Kidney epithelial cell (primary cell): ENCODE measurements around the gene MAGEA9. TPM values are rescaled to one million over a fixed set of nuclear protein-coding genes. Genes with fewer than 3 reads are reported as not detected.

Experiments
- DNase-seq: peaks from one replicate; pipeline ENCODE4 v3.0.0-alpha.2; 2010; ENCODE audit warnings: low read depth
- H3K27me3 ChIP-seq: 2 replicates; pipeline ENCODE4 v1.6.0; 2011; ENCODE audit warnings: low read length; ENCODE audit not compliant: control insufficient read depth, insufficient read depth
- H3K36me3 ChIP-seq: 2 replicates; pipeline ENCODE4 v1.5.1; 2011; ENCODE audit warnings: low read length; ENCODE audit not compliant: control insufficient read depth, insufficient read depth
- H3K4me3 ChIP-seq: 2 replicates; pipeline ENCODE4 v1.5.1; 2011; ENCODE audit warnings: low read depth, mild to moderate bottlenecking, control low read depth, low read length
- total RNA-seq: library from RNA; depleted of rRNA; stranded (reverse); fragments of >200 nt; gene quantifications from 2 replicates; pipeline ENCODE4 v1.2.3, GENCODE V29; 2015
- TF ChIP-seq, protein P1 (sequence below): IDR thresholded peaks from 2 replicates; pipeline ENCODE4 v1.5.1; 2011; ENCODE audit warnings: mild to moderate bottlenecking, moderate library complexity, low read length, control low read depth, inconsistent platforms; ENCODE audit not compliant: insufficient read depth, poor library complexity, severe bottlenecking

Gene MAGEA9
- total RNA-seq, 1 donor from 2014 or later = not detected

- Histone ChIP-seq H3K36me3 (no peaks in the 10 kb centered on the region), H3K4me3 (no peak overlapping the region), H3K27me3 (no peaks in the 10 kb centered on the region)
- no peak for DNase-seq
- TF ChIP-seq, protein P1, sequence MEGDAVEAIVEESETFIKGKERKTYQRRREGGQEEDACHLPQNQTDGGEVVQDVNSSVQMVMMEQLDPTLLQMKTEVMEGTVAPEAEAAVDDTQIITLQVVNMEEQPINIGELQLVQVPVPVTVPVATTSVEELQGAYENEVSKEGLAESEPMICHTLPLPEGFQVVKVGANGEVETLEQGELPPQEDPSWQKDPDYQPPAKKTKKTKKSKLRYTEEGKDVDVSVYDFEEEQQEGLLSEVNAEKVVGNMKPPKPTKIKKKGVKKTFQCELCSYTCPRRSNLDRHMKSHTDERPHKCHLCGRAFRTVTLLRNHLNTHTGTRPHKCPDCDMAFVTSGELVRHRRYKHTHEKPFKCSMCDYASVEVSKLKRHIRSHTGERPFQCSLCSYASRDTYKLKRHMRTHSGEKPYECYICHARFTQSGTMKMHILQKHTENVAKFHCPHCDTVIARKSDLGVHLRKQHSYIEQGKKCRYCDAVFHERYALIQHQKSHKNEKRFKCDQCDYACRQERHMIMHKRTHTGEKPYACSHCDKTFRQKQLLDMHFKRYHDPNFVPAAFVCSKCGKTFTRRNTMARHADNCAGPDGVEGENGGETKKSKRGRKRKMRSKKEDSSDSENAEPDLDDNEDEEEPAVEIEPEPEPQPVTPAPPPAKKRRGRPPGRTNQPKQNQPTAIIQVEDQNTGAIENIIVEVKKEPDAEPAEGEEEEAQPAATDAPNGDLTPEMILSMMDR = no peak
Observed at GRCh38 chrX:149837167-149837566, 55.4 kb downstream of the MAGEA9 start.

Other genes with a start within 250 kb of the MAGEA9 start
- 7.9 and 11.2 TPM in 2 replicates for gene EOLA1, start 240.9 kb upstream of the MAGEA9 start, total RNA-seq
- not detected in 2 replicates for gene HSFX3, start 232.0 kb upstream of the MAGEA9 start, total RNA-seq
- gene MAGEA9B, start 194.5 kb upstream of the MAGEA9 start, total RNA-seq = 0.17 TPM in 1 of 2 replicates, not detected in the other
- 0.17 TPM in 1 of 2 replicates, not detected in the other for gene HSFX2, start 186.6 kb upstream of the MAGEA9 start, total RNA-seq
- 15.0 and 15.3 TPM in 2 replicates for gene TMEM185A, start 150.1 kb upstream of the MAGEA9 start, total RNA-seq
- not detected in 2 replicates for gene MAGEA11, start 69.9 kb upstream of the MAGEA9 start, total RNA-seq
- gene HSFX1, start 7.9 kb upstream of the MAGEA9 start, total RNA-seq = 0.25 and 0.34 TPM in 2 replicates
- not detected in 2 replicates for gene MAGEA8, start 99.3 kb downstream of the MAGEA9 start, total RNA-seq
- not detected in 2 replicates for gene HSFX4, start 147.6 kb downstream of the MAGEA9 start, total RNA-seq
- 27.2 and 30.0 TPM in 2 replicates for gene EOLA2, start 156.6 kb downstream of the MAGEA9 start, total RNA-seq